IMR-90 (cell line): ENCODE data around the gene RSRC1.

Source experiments
- BHLHE40 ChIP-seq: fragments of 150-350 bp; IDR thresholded peaks from 2 replicates; pipeline ENCODE4 v1.6.1; 2016; ENCODE audit warnings: mild to moderate bottlenecking, low read depth, low read length
- CEBPB ChIP-seq: IDR thresholded peaks from 2 replicates; pipeline ENCODE4 v1.6.1; 2012; ENCODE audit warnings: low read depth, low read length, improper control_type of control experiment
- CHD1 ChIP-seq: IDR thresholded peaks from 2 replicates; pipeline ENCODE4 v1.6.1; 2012; ENCODE audit warnings: low read depth, low read length, improper control_type of control experiment
- CTCF ChIP-seq: conservative IDR thresholded peaks from 2 replicates; pipeline ENCODE4 v1.5.1; 2012; ENCODE audit warnings: mild to moderate bottlenecking, low read depth, low read length, improper control_type of control experiment
- MAZ ChIP-seq: IDR thresholded peaks from 2 replicates; pipeline ENCODE4 v1.6.1; 2012; ENCODE audit warnings: low read depth, mild to moderate bottlenecking, low read length, improper control_type of control experiment, moderate library complexity, borderline replicate concordance
- MXI1 ChIP-seq: IDR thresholded peaks from 2 replicates; pipeline ENCODE4 v1.6.1; 2012; ENCODE audit warnings: low read depth, mild to moderate bottlenecking, low read length, moderate library complexity, borderline replicate concordance
- NFE2L2 ChIP-seq: fragments of 150-350 bp; IDR thresholded peaks from 2 replicates; pipeline ENCODE4 v1.6.1; 2016; ENCODE audit warnings: low read depth, mild to moderate bottlenecking, low read length
- POLR2A ChIP-seq: IDR thresholded peaks from 2 replicates; pipeline ENCODE4 v1.6.1; 2012; ENCODE audit warnings: mild to moderate bottlenecking, low read depth, low read length
- RAD21 ChIP-seq: IDR thresholded peaks from 2 replicates; pipeline ENCODE4 v1.6.1; 2012; ENCODE audit warnings: low read length, improper control_type of control experiment
- RCOR1 ChIP-seq: IDR thresholded peaks from 2 replicates; pipeline ENCODE4 v1.6.1; 2012; ENCODE audit warnings: mild to moderate bottlenecking, low read length, improper control_type of control experiment; ENCODE audit not compliant: insufficient replicate concordance
- RFX5 ChIP-seq: IDR thresholded peaks from 2 replicates; pipeline ENCODE4 v1.8.0; 2012; ENCODE audit warnings: low read depth, mild to moderate bottlenecking, low read length, moderate library complexity
- SMC3 ChIP-seq: fragments of 150-350 bp; IDR thresholded peaks from 2 replicates; pipeline ENCODE4 v1.6.1; 2016; ENCODE audit warnings: low read depth, mild to moderate bottlenecking, antibody characterized with exemption, low read length, moderate library complexity
- USF2 ChIP-seq: fragments of 150-350 bp; IDR thresholded peaks from 2 replicates; pipeline ENCODE4 v1.6.1; 2017; ENCODE audit warnings: mild to moderate bottlenecking, antibody characterized with exemption, low read length, low read depth

- TF ChIP-seq RCOR1 (no peak), POLR2A (no peak), CTCF (no peak), RAD21 (no peak), CEBPB (no peak), RFX5 (no peak), BHLHE40 (no peak), USF2 (no peak), SMC3 (no peak), MAZ (no peak), MXI1 (no peak), CHD1 (no peak), NFE2L2 (no peak)
These were observed 110.7 kb downstream of the RSRC1 start for GRCh38 chr3:158220575-158220974.
